Measurements from ENCODE around the gene BOC.

DNA sequence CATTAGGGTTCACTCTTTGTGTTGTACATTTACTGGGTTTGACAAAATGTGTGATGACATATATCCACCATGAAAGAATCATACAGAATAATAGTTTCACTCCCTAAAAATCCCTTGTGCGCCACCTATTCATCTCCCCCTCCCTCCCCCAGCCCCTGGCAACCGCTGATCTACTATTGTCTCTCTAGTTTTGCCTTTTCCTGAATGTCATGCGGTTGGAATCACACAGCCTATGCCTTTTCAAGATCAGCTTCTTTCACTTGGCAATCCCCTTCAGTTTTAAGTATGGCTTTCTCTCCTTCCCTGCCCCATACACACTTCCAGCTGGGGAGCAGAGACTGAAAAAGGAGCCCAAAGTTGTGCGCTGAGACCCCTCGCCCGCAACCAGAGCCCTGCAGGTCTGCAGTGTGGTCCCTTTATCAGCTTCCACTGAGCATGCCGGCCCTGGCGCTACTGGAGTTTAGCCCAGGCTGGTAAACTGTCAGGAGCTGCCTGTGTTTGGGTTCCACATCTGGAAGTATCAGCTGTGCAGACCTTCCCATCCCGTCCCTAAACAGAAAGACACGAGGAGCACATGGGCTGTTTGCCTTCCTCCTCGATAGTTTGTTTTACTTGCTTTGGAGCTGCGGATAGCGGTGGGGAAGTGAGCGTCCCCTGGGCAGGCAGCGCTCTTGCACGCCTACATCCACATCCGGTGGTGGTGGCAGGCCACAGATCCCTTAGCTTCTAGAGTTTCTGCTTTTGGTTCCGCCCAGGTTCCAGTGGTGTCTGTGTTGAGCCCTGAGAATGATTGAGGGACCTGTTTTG lies 12.3 kb downstream of the BOC start:
- TF ChIP-seq, protein P1, sequence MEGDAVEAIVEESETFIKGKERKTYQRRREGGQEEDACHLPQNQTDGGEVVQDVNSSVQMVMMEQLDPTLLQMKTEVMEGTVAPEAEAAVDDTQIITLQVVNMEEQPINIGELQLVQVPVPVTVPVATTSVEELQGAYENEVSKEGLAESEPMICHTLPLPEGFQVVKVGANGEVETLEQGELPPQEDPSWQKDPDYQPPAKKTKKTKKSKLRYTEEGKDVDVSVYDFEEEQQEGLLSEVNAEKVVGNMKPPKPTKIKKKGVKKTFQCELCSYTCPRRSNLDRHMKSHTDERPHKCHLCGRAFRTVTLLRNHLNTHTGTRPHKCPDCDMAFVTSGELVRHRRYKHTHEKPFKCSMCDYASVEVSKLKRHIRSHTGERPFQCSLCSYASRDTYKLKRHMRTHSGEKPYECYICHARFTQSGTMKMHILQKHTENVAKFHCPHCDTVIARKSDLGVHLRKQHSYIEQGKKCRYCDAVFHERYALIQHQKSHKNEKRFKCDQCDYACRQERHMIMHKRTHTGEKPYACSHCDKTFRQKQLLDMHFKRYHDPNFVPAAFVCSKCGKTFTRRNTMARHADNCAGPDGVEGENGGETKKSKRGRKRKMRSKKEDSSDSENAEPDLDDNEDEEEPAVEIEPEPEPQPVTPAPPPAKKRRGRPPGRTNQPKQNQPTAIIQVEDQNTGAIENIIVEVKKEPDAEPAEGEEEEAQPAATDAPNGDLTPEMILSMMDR (IDR thresholded peaks at IDR 0.05): no peak
- no peak for TF ChIP-seq POLR2A (IDR thresholded peaks at IDR 0.05)
